Activated CD8-positive, alpha-beta T cell treated with anti-CD3 and anti-CD28 coated beads, Interleukin-2, amount 10 ng/mL, durations not matched to agents 7 days and 5 days (primary cell): ENCODE measurements around the gene PCID2. TPM values are rescaled to one million over a fixed set of nuclear protein-coding genes. Genes with fewer than 3 reads are reported as not detected.

Experiments used
- total RNA-seq, 2 experiments: library from RNA; stranded (reverse); gene quantifications; one replicate each; pipeline ENCODE4 v1.2.3, GENCODE V29; 2021

The PCID2 gene
- total RNA-seq, 2 experiments from 2014 or later: 49.3 to 52.4 TPM

Other genes with a start within 250 kb of the PCID2 start
- 1 to 10 TPM in 1 of 2 experiments, under 1 TPM in 1; 0.76 to 1.0 TPM for gene MCF2L, start 239.5 kb downstream of the PCID2 start, total RNA-seq
- gene F7, start 102.9 kb downstream of the PCID2 start, total RNA-seq: not detected
- not detected for gene F10, start 85.9 kb downstream of the PCID2 start, total RNA-seq
- gene PROZ, start 50.0 kb downstream of the PCID2 start, total RNA-seq: not detected
- 10 to 100 TPM; 65.9 to 70.5 TPM for gene CUL4A, start 944 bp upstream of the PCID2 start, total RNA-seq
- 10 to 100 TPM; 81.1 TPM for gene LAMP1, start 88.6 kb upstream of the PCID2 start, total RNA-seq
- not detected for gene GRTP1, start 155.5 kb upstream of the PCID2 start, total RNA-seq
- gene ADPRHL1, start 244.8 kb upstream of the PCID2 start, total RNA-seq: under 1 TPM; 0.73 to 0.87 TPM